GM23338 (cell line): ENCODE results near the gene CD300H. TPM values are rescaled to one million over a fixed set of nuclear protein-coding genes. Genes with fewer than 3 reads are reported as not detected.

Source experiments
- ATAC-seq: fragments of 200-7000 bp; cut with Tn5 transposase; 3 replicates; pipeline ENCODE4 v1.9.1; 2020
- DNase-seq: peaks from one replicate; pipeline ENCODE4 v3.0.0-alpha.2; 2015; ENCODE audit warnings: low spot score
- H2AFZ ChIP-seq: fragments of 200-600 bp; sonication (generic); 2 replicates; pipeline ENCODE4 v1.8.0; 2016; ENCODE audit warnings: antibody characterized with exemption, mild to moderate bottlenecking, moderate library complexity
- H3F3A ChIP-seq: fragments of 200-600 bp; sonication (generic); replicated peaks from 2 replicates; pipeline ENCODE4 v1.8.0; 2017; ENCODE audit warnings: antibody characterized with exemption, mixed run types, low read depth
- H3K27ac ChIP-seq: fragments of 200-600 bp; sonication (generic); 2 replicates; pipeline ENCODE4 v1.6.1; 2016; ENCODE audit warnings: low read depth
- H3K27me3 ChIP-seq: fragments of 200-600 bp; sonication (generic); 2 replicates; pipeline ENCODE4 v1.8.0; 2016; ENCODE audit warnings: mild to moderate bottlenecking, mixed run types, moderate library complexity; ENCODE audit not compliant: insufficient read depth
- H3K36me3 ChIP-seq: fragments of 200-600 bp; sonication (generic); 2 replicates; pipeline ENCODE4 v1.8.0; 2016; ENCODE audit warnings: mild to moderate bottlenecking; ENCODE audit not compliant: insufficient read depth
- H3K4me1 ChIP-seq: fragments of 200-600 bp; sonication (generic); 2 replicates; pipeline ENCODE4 v1.8.0; 2016; ENCODE audit warnings: mild to moderate bottlenecking, moderate library complexity; ENCODE audit not compliant: insufficient read depth
- H3K4me2 ChIP-seq: fragments of 200-600 bp; sonication (generic); 2 replicates; pipeline ENCODE4 v1.7.1; 2017; ENCODE audit warnings: mixed run types
- H3K4me3 ChIP-seq: fragments of 200-600 bp; sonication (generic); 2 replicates; pipeline ENCODE4 v1.6.1; 2016; ENCODE audit warnings: mixed run types
- H3K79me2 ChIP-seq: fragments of 200-600 bp; sonication (generic); replicated peaks from 2 replicates; pipeline ENCODE4 v1.8.0; 2017; ENCODE audit warnings: mild to moderate bottlenecking; ENCODE audit not compliant: insufficient read depth
- H3K9me2 ChIP-seq: fragments of 200-600 bp; sonication (generic); 2 replicates; pipeline ENCODE4 v1.8.0; 2017; ENCODE audit not compliant: insufficient read depth
- H4K20me1 ChIP-seq: fragments of 200-600 bp; sonication (generic); replicated peaks from 2 replicates; pipeline ENCODE4 v1.8.0; 2017; ENCODE audit warnings: mild to moderate bottlenecking; ENCODE audit not compliant: insufficient read depth
- H3K27ac Mint-ChIP-seq: 2 replicates; pipeline ENCODE4 v1.8.0; 2020; ENCODE audit warnings: inconsistent platforms, mild to moderate bottlenecking, moderate library complexity, mixed read lengths
- H3K27me3 Mint-ChIP-seq: 3 replicates; pipeline ENCODE4 v1.8.0; 2022; ENCODE audit warnings: low read depth, mild to moderate bottlenecking, moderate library complexity, mixed read lengths, inconsistent platforms; ENCODE audit not compliant: insufficient read depth, poor library complexity
- H3K36me3 Mint-ChIP-seq: 3 replicates; pipeline ENCODE4 v1.8.0; 2021; ENCODE audit warnings: low read depth, mild to moderate bottlenecking, inconsistent platforms, moderate library complexity, mixed read lengths
- H3K4me1 Mint-ChIP-seq: 3 replicates; pipeline ENCODE4 v1.8.0; 2020; ENCODE audit warnings: mild to moderate bottlenecking, inconsistent platforms, mixed read lengths
- H3K4me3 Mint-ChIP-seq: 3 replicates; pipeline ENCODE4 v1.8.0; 2021; ENCODE audit warnings: moderate library complexity, mild to moderate bottlenecking, inconsistent platforms, mixed read lengths
- H3K9me3 Mint-ChIP-seq: 3 replicates; pipeline ENCODE4 v1.8.0; 2020; ENCODE audit warnings: moderate library complexity, mild to moderate bottlenecking, inconsistent platforms, mixed read lengths
- CREB1 ChIP-seq: fragments of 250-450 bp; sonication (Bioruptor Pico); IDR thresholded peaks from 2 replicates; pipeline ENCODE4 v1.5.0; 2020; ENCODE audit warnings: low read depth, mild to moderate bottlenecking, moderate library complexity
- CTCF ChIP-seq, 2 experiments: fragments of 200-600 bp in 1 of 2; sonication (generic) in 1 of 2; conservative IDR thresholded peaks; 2 replicates each; pipeline versions ENCODE4 v1.5.1 to v1.6.1; 2016 to 2017; ENCODE audit warnings: antibody characterized with exemption in 2 of 2, low read depth in 2 of 2, mild to moderate bottlenecking in 2 of 2, moderate library complexity in 1 of 2
- ETS1 ChIP-seq: IDR thresholded peaks from 2 replicates; pipeline ENCODE4 v1.6.1; 2016; ENCODE audit warnings: antibody characterized with exemption
- EZH2 ChIP-seq: fragments of 200-600 bp; sonication (generic); IDR thresholded peaks from one replicate; pipeline ENCODE4 v1.8.0; 2017; ENCODE audit warnings: antibody characterized with exemption, mild to moderate bottlenecking, low read depth; ENCODE audit not compliant: unreplicated experiment
- EZH2phosphoT487 ChIP-seq: fragments of 200-600 bp; sonication (generic); IDR thresholded peaks from one replicate; pipeline ENCODE4 v1.8.1; 2018; ENCODE audit warnings: antibody characterized with exemption; ENCODE audit not compliant: unreplicated experiment
- JUNB ChIP-seq: IDR thresholded peaks from one replicate; pipeline ENCODE4 v1.6.1; 2016; ENCODE audit warnings: antibody characterized with exemption; ENCODE audit not compliant: unreplicated experiment
- NANOG ChIP-seq: IDR thresholded peaks from 2 replicates; pipeline ENCODE4 v1.6.1; 2016; ENCODE audit warnings: antibody characterized with exemption, borderline replicate concordance
- POLR2AphosphoS5 ChIP-seq: IDR thresholded peaks from 2 replicates; pipeline ENCODE4 v1.6.1; 2016; ENCODE audit warnings: antibody characterized with exemption, low read depth
- REST ChIP-seq: IDR thresholded peaks from one replicate; pipeline ENCODE4 v1.6.1; 2018; ENCODE audit warnings: antibody characterized with exemption; ENCODE audit not compliant: unreplicated experiment
- STAT1 ChIP-seq: IDR thresholded peaks from one replicate; pipeline ENCODE4 v1.6.1; 2016; ENCODE audit warnings: antibody characterized with exemption; ENCODE audit not compliant: unreplicated experiment
- ZNF114 ChIP-seq: fragments of 250-450 bp; sonication (Bioruptor Pico); IDR thresholded peaks from 2 replicates; pipeline ENCODE4 v1.5.0; 2020; ENCODE audit warnings: mild to moderate bottlenecking, moderate library complexity
- ZNF331 ChIP-seq: fragments of 250-450 bp; sonication (Bioruptor Pico); IDR thresholded peaks from 2 replicates; pipeline ENCODE4 v1.5.0; 2020; ENCODE audit warnings: low read depth, mild to moderate bottlenecking, moderate library complexity
- ZNF462 ChIP-seq: fragments of 250-450 bp; sonication (Bioruptor Pico); IDR thresholded peaks from 2 replicates; pipeline ENCODE4 v1.5.0; 2020; ENCODE audit warnings: mild to moderate bottlenecking, moderate library complexity
- polyA plus RNA-seq: library from polyadenylated mRNA; unstranded; fragments of >200 nt; fragmentation: Nextera tagmentation; extraction: Ambion mirVana; gene quantifications from 2 replicates; pipeline ENCODE4 v1.2.1, GENCODE V29; 2016
- total RNA-seq: library from RNA; depleted of rRNA; stranded (reverse); fragments of >200 nt; shearing (Covaris generic); gene quantifications from 2 replicates; pipeline ENCODE4 v1.2.3, GENCODE V29; 2014

CD300H gene
- total and polyA plus RNA-seq, 2 experiments from 2014 or later: not detected

- H3K4me3 ChIP-seq: no peak overlapping the region
- H3K36me3 Mint-ChIP-seq: no peaks in the 10 kb centered on the region
- no peaks in the 10 kb centered on the region for H3K79me2 ChIP-seq
- peaks cover 11% of the 10 kb centered on the region for H3K27me3 Mint-ChIP-seq
- no peak overlapping the region for H3K4me2 ChIP-seq
- TF ChIP-seq CTCF (conservative IDR thresholded peaks at IDR 0.05; ENCODE audit: low read depth in 2 of 2) (no peak), EZH2phosphoT487 (no peak), CREB1 (CRISPR knock-in tag) (no peak), EZH2 (no peak), NANOG (no peak), ZNF462 (CRISPR knock-in tag) (no peak), ZNF114 (no peak), STAT1 (no peak), ZNF331 (no peak), POLR2AphosphoS5 (no peak), REST (no peak), JUNB (no peak), ETS1 (no peak)
- no peaks in the 10 kb centered on the region for H3K36me3 ChIP-seq
- H3K9me2 ChIP-seq: no peaks in the 10 kb centered on the region
- no peak overlapping the region; the same call in 2 of the 3 replicates for H3K4me3 Mint-ChIP-seq
- no peaks in the 10 kb centered on the region for H3K9me3 Mint-ChIP-seq
- no peak overlapping the region; the same call in 1 of the 2 replicates for H3K27ac Mint-ChIP-seq
- no peaks in the 10 kb centered on the region for H4K20me1 ChIP-seq
- DNase-seq (no peak), ATAC-seq (no peak)
- H3K4me1 Mint-ChIP-seq: peaks cover 5% of the 10 kb centered on the region; the same call in 1 of the 3 replicates
- no peak overlapping the region for H3K27ac ChIP-seq
- no peaks in the 10 kb centered on the region for H3F3A ChIP-seq
- no peaks in the 10 kb centered on the region for H3K27me3 ChIP-seq
- no peaks in the 10 kb centered on the region for H3K4me1 ChIP-seq
- H2AFZ ChIP-seq: no peak overlapping the region
Measured at GRCh38 chr17:74547736-74548135, 19.6 kb downstream of the CD300H start.
